NCI-H748 (cell line): ENCODE results near the gene HAUS3.
"Not testable (repeated sequence)": the region's sequence is repeated elsewhere in the genome, so short reads cannot be mapped to it uniquely, and the experiment has no call there.

ENCODE experiments used
- DNase-seq: peaks from one replicate; lab custom pipeline; 2025; ENCODE audit not compliant: unreplicated experiment; lab: John Stamatoyannopoulos, UW

Gene HAUS3

DNA sequence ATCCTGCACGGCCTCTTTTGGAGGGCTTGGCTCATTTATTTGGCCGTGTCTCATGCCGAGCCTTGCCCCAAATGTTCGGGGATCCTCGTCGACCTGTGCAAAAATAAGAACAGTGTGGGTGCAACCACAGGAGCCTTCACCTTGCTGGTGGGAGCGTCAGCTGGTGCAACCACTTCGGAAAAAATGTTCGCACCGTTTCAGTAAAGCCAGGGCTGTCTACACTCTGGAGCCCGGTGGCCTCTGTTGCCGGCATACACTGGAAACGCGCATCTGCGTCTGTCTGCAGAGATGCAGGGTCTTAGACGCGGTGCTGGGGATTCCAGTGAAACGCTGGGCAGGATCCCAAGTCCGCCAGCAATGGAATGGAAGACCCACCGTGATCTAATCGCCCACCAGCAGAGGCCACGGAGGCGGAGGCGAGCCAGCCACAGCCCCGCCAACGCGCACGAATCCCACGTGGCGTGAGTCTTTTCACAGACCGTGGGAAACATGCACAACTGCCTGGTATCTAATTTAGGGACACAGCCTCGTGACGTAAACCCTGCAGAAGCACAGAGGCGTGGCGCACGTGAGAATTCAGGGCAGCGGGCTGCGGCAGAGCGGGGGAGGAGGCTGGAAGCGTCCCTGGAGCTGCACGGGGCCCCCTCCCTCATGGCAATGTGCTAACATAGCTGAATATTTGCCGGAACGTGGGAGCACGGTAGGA lies 33.8 kb upstream of the HAUS3 start:
- no peak for DNase-seq

DNA sequence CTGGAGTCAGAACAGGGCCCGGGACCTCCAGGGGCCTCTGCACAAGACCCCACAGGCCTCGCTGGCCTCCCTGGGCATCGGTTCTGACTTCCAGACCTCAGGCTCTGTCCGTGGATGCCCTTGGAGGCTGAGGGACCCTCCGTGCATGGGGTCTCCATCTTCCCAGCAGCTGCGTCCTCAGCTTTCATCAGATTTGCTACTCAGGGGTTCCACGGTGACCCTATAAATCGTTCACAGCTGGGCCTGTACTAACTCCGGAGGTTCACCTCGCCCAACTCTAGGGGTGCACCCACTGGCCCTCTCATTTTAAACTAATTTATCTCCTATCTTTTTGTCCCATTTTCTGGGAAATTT lies 33.1 kb upstream of the HAUS3 start:
- not testable (repeated sequence) for DNase-seq

DNA sequence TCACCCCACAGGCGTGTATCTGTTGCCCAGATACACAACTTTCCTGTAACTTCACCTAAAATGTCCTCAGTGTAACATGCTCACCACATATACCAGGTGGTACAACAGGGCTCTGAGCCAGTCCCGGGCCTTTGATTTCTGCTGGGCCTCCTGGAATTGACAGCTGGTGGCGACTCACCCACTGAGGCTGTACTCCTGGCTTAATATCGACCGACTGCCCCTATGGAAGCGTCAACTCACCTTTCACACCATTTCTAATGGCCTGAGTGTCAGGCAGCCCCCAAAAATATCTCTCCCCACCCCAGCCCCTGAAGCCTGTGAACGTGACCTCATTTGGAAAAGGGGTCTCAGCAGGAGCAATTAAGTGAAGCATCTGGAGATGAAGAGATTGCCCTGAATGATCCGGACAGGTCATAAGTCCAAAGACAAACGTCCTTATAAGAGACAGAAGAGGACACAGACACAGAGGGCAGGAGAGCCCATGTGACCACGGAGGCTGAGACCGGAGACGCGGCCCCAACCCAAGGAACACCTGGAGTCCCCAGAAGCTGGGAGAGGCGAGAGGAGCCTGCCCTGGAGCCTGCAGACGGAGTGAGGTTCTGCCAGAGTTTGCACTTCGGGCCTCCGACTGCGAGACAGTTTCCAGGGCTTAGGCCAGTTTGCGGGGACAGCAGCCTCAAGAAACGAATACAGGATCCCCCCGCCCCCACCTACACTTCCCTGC lies 32.6 kb upstream of the HAUS3 start:
- DNase-seq: no peak

GRCh38 chr4:2273657-2274319 lies 31.9 kb upstream of the HAUS3 start:
- no peak for DNase-seq

- DNase-seq: no peak
These were observed 31.3 kb upstream of the HAUS3 start for GRCh38 chr4:2273221-2273620.

- no peak for DNase-seq
These were observed 30.9 kb upstream of the HAUS3 start for GRCh38 chr4:2272828-2273120.

- DNase-seq: no peak
These were observed 30.3 kb upstream of the HAUS3 start for GRCh38 chr4:2272026-2272827.

- DNase-seq: no peak
These were observed 29.5 kb upstream of the HAUS3 start for GRCh38 chr4:2271279-2272025.

DNA sequence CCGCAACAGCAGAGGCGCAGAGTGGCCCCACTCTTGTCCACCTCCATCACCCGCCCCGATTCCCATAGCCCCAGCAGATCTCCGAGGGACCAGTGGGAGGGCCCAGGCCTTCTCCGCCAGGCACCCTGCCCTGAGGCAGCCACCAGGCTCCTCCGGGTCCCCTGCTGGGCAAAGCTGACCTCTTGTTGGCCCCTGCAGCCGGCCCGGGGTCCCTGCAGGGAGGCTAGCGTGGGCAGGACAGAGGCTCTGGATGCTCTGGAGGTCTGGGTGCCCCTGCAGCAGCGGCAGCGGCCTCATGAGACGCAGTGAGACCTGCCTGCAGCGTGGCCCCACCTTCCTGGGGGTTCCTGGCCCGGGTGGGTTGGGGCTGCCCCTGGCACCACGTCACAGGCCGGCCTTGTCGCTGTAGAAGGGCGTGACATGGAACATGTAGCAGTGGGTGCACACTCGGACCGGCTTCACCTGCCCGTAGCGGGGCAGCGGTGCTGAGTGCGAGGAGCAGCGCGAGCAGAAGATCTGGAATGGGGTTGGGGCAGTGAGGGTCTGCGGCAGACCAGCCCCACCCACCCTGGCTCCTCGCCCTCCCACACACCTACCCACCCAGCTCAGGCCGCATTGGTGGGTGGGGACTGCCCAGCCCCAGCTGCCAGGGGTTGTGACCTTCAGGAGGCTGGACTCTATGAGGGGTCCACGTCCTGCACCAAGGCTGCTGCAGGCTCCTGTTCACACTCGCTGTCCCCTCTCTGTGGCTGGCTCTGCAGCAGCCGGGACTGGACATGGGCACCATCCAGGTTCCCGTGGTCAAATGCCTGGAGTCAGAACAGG lies 28.6 kb upstream of the HAUS3 start:
- no peak for DNase-seq

DNA sequence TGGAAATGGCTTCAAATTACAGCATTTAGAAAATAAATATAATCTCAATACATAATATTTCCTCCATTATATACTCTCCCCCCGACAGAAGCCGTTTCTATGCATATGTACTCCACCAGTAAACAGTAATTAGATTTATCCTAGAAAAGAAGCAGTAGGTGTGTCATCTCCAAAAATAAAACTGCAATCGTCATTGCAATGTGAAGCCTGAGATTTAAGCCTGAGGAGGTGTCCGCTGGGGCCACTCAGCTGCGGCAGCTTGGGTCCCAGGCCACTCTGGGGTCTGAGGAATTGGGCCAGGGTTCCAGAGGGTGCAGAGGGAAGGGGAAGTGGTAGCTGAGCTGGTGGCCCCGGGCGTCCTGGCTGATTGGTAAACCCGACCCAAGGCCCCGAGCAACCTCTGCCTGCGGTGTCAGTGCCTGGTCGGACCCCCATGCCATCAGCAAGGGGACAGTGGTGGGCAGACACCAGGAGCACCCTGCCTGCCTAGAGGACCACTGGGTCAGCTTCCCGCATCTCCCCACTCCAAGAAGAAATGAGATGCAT lies 27.8 kb upstream of the HAUS3 start:
- no peak for DNase-seq

- no peak for DNase-seq
These were observed 27.2 kb upstream of the HAUS3 start for GRCh38 chr4:2269206-2269531.

GRCh38 chr4:2268357-2269205 lies 26.7 kb upstream of the HAUS3 start:
- no peak for DNase-seq

DNA sequence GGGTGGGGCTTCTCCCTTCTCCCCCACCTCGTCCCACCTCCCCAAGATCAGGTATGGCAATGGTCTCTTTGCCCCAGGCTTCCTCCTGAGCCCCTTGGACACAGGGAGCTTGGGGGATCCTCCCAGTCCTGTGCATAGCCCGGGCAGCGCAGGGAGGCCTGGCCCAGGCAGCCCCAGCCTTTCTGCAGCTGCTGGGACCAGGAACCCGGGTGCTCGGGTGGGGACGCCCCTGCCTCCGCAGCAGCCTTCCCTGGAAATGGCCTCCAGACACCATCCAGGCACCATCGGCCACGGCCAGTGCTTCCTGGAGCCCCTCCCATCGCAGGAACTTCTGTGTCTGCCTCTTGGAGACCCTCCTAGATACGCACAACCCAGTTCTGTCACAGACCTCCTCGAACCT lies 25.9 kb upstream of the HAUS3 start:
- no peak for DNase-seq

DNA sequence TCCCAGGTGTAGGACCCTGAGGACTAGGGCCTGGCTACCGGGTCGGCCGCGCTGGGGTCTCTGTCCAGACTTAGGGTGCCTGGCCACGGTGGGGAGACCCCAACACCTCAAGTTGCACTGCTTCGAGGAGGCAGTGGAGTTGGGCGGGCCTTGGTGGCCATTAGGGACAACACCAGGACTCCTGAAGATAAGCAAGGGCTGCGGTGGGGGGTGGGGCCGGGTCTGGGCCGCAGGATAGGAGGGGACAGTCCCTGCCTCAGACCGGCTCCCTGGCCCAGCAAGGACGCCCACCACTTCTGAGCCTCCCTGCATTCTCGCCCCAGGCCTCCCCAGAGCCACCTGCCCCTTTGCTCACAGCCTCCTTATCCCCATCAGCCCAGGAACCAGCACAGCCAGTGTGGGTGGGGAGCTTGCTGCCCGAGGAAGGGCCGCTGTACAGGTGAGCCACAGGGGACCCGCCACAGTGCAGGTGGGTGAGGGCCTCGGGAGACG lies 25.4 kb upstream of the HAUS3 start:
- no peak for DNase-seq

- no peak for DNase-seq
These were observed 24.9 kb upstream of the HAUS3 start for GRCh38 chr4:2266821-2267220.

DNA sequence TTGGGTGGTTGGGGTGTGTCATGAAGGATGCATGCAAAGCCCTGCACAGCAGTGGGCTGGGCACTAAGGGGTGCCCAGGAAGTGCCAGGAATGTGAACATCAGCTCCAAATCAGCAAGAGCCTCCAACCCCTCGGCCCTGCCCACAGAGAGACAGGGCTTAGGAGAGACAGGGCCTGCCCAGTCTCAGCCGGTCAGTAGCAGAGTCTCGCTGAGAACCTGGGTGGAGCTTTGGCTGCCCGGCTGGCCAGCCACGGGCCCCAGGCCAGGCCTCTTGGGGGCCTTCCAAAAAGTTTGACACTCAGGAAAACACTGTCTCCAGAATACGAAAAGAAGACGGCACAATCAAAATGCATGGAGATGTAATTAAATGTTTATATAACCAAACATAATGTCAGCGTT lies 24.3 kb upstream of the HAUS3 start:
- DNase-seq: no peak

GRCh38 chr4:2265113-2266110 lies 23.5 kb upstream of the HAUS3 start:
- no peak for DNase-seq
